Measurements from ENCODE around the gene AZI2.

- TF ChIP-seq EZH2 (IDR thresholded peaks at IDR 0.05) (no peak), POLR2A (IDR thresholded peaks at IDR 0.05; ENCODE audit: borderline replicate concordance, extremely low read depth, insufficient read depth, insufficient read length) (no peak), CTCF (IDR thresholded peaks at IDR 0.05 in 2 of 3, conservative IDR thresholded peaks at IDR 0.05 in 1 of 3; ENCODE audit: borderline replicate concordance in 1 of 3, insufficient read depth in 1 of 3, low read depth in 2 of 3, low read length in 2 of 3) (no peak), SIN3A (IDR thresholded peaks at IDR 0.05; ENCODE audit: low read depth) (no peak), EZH2phosphoT487 (IDR thresholded peaks at IDR 0.05; ENCODE audit: borderline replicate concordance) (no peak), POLR2AphosphoS5 (IDR thresholded peaks at IDR 0.05; ENCODE audit: low read depth, low read length) (no peak)
Observed at GRCh38 chr3:28316226-28316625, 32.4 kb downstream of the AZI2 start.
